Cardiac septum (tissue), 1 donor: Measurements from ENCODE around the gene KRCC1. TPM values are rescaled to one million over a fixed set of nuclear protein-coding genes. Genes with fewer than 3 reads are reported as not detected.
A peak's percentile ranks its signal among the peaks of the same experiment; 100 is the strongest.

Experiments used
- DNase-seq: peaks from one replicate; pipeline ENCODE4 v3.0.0-alpha.2; 2020; ENCODE audit warnings: low spot score
- intact Hi-C: fragments of 100-400 bp; cut with DNase I; formaldehyde crosslinking; loops from one replicate; pipeline ENCODE4 v1.14.0; 2022
- long read RNA-seq: library from polyadenylated mRNA; unstranded; transcript quantifications from one replicate; pipeline ENCODE4 v2.0.0, GENCODE V29; 2021
- total RNA-seq: library from RNA; stranded (reverse); fragmentation: NEBNext Ultra II Directional; extraction: Animal tissue kit (Norgen Biotek cat#: 25700); gene quantifications from one replicate; pipeline ENCODE4 v1.2.1, GENCODE V29; 2021
- donor health status: DM: no; HTN: no; CAD: no.

Gene KRCC1
- 25.2 TPM for total RNA-seq
- long read RNA-seq, transcript KRCC1-201 (4 exons, 1,753 nt) = major isoform, 32 of 48 reads
- long read RNA-seq, partial matches to known transcripts = 0 of 48 reads
- long read RNA-seq, other reads (novel, unspliced or antisense) = 16 of 48 reads

DNA sequence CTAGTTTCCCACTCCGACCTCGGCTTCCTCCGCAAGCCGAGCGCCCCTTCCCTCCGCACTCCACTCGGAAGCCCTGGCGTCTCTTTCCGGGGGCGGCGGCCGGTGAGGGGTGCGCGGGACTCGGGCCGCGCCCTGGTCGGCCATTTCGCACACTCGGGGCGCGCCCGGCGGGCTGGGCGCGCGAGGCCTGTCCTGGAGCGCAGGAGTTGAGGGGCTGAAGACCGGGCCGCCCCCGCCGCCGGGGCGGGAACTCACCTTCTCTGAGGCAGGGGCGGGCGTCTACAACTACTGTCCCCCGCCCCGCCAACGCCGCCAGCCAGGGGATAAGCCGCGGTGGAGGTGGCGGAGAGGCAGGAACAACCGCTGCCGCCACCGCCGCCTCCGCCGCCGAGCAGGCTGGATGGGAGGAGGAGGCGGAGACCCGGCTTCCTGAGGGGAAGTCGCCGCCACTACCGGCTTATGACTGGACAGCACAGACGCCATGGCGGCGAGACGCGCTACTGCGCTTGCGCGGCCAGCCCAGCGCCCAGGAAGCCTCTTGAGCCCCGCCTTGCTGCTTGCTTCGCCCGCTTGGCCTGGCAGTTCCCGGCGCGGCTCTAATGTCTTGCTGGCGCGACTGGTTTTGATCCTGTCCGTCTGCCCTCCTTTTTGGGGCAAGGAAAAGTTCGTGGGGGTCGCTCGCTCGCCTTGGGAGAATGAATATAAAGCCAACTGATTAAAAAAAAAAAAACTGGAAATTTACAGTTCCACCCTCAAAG lies at the start of gene KRCC1:
Gene KRCC1, minus strand, starts transcription at position 413 of the 758 bp plus-strand sequence. CDS start 27,220 bp downstream, outside the sequence.
- DNase-seq = peak; percentile 98
- intact Hi-C loops = no loop called here

GRCh38 chr2:88100489-88100858 lies 44.9 kb upstream of the KRCC1 start:
- no peak for DNase-seq
- intact Hi-C loops = no loop called here

DNA sequence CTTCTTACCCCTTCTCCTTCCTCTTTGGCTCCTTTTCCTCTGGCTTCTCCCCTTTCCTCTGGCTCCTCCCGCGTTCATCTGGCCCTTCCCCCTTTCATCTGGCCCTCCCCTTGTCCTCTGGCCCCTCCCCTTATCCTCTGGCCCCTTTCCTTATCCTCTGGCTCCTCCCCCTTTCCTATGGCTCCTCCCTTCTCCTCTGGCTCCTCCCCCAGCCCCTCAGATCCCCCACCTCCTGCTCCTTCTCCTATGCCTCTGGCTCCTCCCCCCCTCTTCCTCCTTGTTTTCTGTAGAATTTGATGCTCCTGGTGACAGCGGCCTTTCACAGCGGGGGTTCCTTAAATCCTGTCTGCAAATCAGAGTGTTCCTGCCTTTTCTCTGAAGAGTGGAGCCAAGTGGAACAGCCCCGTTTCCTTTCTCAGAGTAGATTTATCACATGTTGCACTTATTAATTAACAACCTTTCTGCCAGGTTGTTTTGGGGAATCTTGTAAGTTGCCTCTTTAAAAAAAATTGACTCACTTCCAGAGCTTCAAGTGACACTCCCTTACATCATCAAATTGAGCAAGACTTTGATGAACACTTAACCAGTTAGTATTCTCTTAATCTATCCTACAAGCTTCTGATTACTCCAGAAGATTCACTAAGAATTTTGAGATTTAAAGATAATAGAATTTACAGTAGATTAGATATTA lies 44.4 kb upstream of the KRCC1 start:
- intact Hi-C loops = no loop called here
- no peak for DNase-seq

DNA sequence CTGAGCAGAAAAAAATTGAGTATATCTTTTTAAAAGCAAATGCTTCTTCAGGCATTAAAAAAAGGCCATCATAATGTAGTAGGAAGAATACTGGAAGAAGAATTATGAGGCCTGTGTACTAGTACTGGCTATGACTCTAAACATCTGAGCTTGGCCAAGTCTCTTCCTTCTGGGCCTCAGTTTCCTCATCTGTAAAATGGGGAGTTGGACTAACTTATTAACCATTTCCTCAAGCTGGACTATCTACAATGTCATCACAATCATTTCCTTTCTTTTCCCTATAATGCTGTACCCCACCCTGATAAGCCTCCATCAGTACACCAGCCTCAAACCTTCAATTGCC lies 42.9 kb upstream of the KRCC1 start:
- intact Hi-C loops = no loop called here

GRCh38 chr2:88097891-88098557 lies 42.4 kb upstream of the KRCC1 start:
- DNase-seq = no peak
- intact Hi-C loops = no loop called here

More for the DNA sequence above, 42.9 kb upstream of the KRCC1 start:
- no peak for DNase-seq

DNA sequence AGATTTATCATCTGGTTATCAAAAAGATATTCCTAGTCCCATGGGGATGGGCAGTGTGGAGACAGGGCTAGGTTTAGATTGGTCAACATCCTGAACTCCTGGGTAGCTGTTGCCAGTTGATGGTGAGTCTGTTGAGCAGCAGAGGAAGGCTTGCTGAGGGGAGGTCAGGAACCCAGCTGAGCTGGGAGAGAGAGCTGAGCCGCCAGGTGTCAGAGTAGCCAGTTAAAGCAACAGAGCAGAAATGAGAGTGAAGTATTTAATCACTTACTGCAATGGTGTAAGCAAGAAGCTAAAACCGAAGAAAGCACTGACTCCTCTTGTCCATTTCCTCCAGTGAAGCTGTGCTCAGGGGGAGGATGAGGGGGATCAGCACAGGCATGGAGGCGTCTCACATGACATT lies 41.6 kb upstream of the KRCC1 start:
- intact Hi-C loops = no loop called here
- no peak for DNase-seq

- no peak for DNase-seq
- intact Hi-C loops = no loop called here
Measured at GRCh38 chr2:88096708-88097107, 41.1 kb upstream of the KRCC1 start.

GRCh38 chr2:88095022-88095421 lies 39.4 kb upstream of the KRCC1 start:
- no peak for DNase-seq
- intact Hi-C loops = no loop called here

DNA sequence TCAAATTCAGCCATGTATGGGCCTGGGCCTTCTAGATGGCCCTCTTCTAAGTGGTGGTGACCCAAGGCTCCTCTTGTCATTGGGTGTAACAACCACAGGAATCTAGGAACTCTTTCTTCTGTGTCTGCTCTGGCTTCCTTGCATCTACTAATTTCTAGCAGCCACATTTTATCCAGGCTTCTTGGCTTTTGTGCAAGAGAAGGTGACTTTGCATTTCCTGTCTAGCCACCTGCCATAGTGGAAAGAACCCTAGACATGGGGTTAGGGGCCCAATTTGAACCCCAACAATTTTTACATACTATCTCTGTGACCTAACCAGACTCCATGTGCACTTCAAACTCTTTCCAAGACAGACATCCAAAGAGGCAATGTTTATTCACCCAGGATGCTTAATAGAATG lies 37.2 kb upstream of the KRCC1 start:
- intact Hi-C loops = no loop called here
- no peak for DNase-seq

GRCh38 chr2:88091943-88092342 lies 36.4 kb upstream of the KRCC1 start:
- no peak for DNase-seq
- intact Hi-C loops = no loop called here

- intact Hi-C loops = no loop called here
- DNase-seq = no peak
Measured at GRCh38 chr2:88090446-88091283, 35.1 kb upstream of the KRCC1 start.

GRCh38 chr2:88088999-88089398 lies 33.4 kb upstream of the KRCC1 start:
- intact Hi-C loops = no loop called here
- no peak for DNase-seq

DNA sequence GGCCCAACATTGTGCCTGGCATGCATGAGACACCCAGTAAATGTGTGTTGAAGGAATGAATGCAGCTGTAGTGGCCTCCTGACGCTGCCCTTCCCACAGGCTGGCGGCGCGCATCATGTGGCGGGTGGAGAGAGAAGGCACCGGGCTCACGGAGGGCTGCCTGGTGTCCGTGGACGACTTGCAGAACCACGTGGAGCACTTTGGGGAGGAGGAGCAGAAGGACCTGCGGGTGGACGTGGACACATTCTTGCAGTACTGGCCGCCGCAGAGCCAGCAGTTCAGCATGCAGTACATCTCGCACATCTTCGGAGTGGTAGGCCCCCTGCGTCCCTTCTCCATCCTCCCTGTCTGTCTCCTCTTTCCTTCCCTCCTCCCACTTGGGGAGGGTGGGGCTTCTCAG lies 32.2 kb upstream of the KRCC1 start:
- no peak for DNase-seq
- intact Hi-C loops = no loop called here

GRCh38 chr2:88087073-88087472 lies 31.5 kb upstream of the KRCC1 start:
- intact Hi-C loops = no loop called here
- no peak for DNase-seq

GRCh38 chr2:88086401-88086800 lies 30.8 kb upstream of the KRCC1 start:
- no peak for DNase-seq
- intact Hi-C loops = no loop called here

DNA sequence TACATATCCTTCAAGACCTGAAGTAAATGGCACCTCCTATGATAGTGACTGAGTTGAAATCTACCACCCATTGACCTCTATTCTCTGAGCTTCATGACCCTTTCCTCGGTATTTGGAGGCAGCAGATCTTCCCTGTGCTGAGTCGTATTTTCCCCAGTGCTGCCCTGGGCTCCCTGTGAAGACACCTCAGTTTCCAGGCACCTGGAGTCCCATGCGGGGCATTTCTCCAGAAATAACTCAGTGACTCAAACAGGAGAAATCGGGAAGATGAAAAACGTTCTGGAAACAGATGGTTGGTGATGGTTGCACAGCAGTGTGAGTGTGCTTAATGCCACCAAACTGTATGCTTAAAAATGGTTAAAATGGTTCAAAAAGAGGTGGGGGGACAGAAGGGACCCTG lies 30.0 kb upstream of the KRCC1 start:
- intact Hi-C loops = no loop called here
- no peak for DNase-seq

DNA sequence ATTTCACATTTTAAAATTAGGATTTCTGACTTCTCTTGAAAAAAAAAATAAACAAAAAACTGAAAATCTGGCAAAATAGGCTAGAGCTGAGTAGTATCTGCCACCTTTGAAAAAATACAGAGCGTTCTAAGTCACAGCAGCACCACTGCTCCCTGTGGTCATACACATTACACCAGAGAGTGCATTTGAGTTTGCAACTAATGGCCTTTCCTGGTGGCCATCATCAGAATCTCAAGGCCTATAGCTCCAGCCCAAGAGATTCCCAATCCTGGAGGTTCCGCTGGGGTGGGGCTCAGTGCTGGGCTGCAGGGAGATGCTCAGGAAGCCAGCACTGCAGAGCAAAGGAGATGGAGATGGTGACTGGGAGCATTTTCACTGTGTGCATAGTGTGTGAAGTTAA lies 29.5 kb upstream of the KRCC1 start:
- DNase-seq = no peak
- intact Hi-C loops = no loop called here

GRCh38 chr2:88082781-88083180 lies 27.2 kb upstream of the KRCC1 start:
- intact Hi-C loops = no loop called here
- DNase-seq = no peak

DNA sequence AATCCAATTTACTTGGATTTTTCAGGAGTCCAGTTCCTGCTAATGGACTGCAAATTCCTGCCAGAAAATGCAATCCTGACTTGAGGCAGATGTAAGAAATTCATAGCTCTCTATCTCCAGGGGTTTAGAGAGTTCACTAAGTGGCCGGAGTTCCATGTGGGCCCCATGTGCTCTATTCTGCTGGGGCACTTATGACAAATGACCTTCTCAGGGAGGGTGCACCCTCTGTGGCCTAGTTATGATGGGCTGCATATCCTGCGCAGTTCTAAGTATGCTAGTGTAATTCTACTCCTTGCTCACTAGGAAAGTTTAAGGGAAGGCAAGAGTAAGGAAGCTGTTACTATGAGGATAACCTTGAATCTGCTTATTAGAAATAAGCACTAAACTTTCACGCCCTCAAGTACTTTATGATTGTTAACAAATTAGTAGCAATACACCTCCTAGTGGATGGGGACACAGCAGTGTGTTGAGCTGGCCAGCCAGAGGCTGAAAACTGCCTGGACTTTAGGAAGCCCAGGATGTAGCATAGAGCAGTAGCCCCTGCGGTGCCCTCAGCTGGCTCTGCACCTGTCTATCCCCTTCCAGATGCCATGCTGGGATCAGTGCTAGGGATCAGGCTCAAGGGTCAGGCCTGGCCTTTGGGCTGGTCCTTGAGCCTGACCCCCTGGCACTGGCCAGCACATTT lies 26.5 kb upstream of the KRCC1 start:
- intact Hi-C loops = no loop called here
- no peak for DNase-seq
